ENCODE data around the gene SLC8A1. TPM values are rescaled to one million over a fixed set of nuclear protein-coding genes. Genes with fewer than 3 reads are reported as not detected.

SLC8A1 gene
- total and polyA plus RNA-seq, 2 donors (not counting 1 experiment from before 2014, with no cell fraction given) = 17.4 to 109 TPM

GRCh38 chr2:40178171-40178778, 273.6 kb downstream of the SLC8A1 start:
- Histone ChIP-seq H2AFZ (ENCODE audit: low read length) (no peak overlapping the region), H3K4me2 (ENCODE audit: extremely low read depth, insufficient read depth, low read length) (no peak overlapping the region), H3K27me3 (ENCODE audit: control insufficient read depth, insufficient read depth, low read length) (no peaks in the 10 kb centered on the region), H3K9me3 (ENCODE audit: control insufficient read depth, insufficient read depth, low read depth, low read length) (no peaks in the 10 kb centered on the region), H3K36me3 (ENCODE audit: control insufficient read depth, insufficient read depth, low read length) (no peaks in the 10 kb centered on the region), H3K4me3 (replicated peaks in 1 of 4; ENCODE audit: control extremely low read depth in 1 of 4, insufficient read depth in 1 of 4, low read depth in 3 of 4, low read length in 4 of 4) (no peak overlapping the region), H3K79me2 (ENCODE audit: control insufficient read depth, insufficient read depth, low read length) (no peaks in the 10 kb centered on the region), H4K20me1 (ENCODE audit: control insufficient read depth, extremely low read depth, insufficient read depth, low read length) (no peaks in the 10 kb centered on the region), H3K9ac (ENCODE audit: insufficient read depth, low read length) (no peak overlapping the region), H3K27ac (ENCODE audit: insufficient read depth, low read length) (no peak overlapping the region), H3K4me1 (ENCODE audit: control insufficient read depth, extremely low read depth, insufficient read depth, low read length) (peaks cover under 1% of the 10 kb centered on the region)
- no peak for DNase-seq (ENCODE audit: low read depth in 2 of 2)
- TF ChIP-seq EZH2 (IDR thresholded peaks at IDR 0.05; ENCODE audit: low read length, missing control alignments) = no peak
- no peak for TF ChIP-seq CTCF (conservative IDR thresholded peaks at IDR 0.05 in 1 of 2, IDR thresholded peaks at IDR 0.05 in 1 of 2; ENCODE audit: low read depth in 1 of 2, low read length in 2 of 2)

- Histone ChIP-seq H3K36me3 (ENCODE audit: control insufficient read depth, insufficient read depth, low read length) (no peaks in the 10 kb centered on the region), H3K4me3 (replicated peaks in 1 of 4; ENCODE audit: control extremely low read depth in 1 of 4, insufficient read depth in 1 of 4, low read depth in 3 of 4, low read length in 4 of 4) (no peak overlapping the region), H3K27ac (ENCODE audit: insufficient read depth, low read length) (no peak overlapping the region), H4K20me1 (ENCODE audit: control insufficient read depth, extremely low read depth, insufficient read depth, low read length) (no peaks in the 10 kb centered on the region), H3K4me1 (ENCODE audit: control insufficient read depth, extremely low read depth, insufficient read depth, low read length) (peaks cover 2% of the 10 kb centered on the region), H3K9me3 (ENCODE audit: control insufficient read depth, insufficient read depth, low read depth, low read length) (no peaks in the 10 kb centered on the region), H3K4me2 (ENCODE audit: extremely low read depth, insufficient read depth, low read length) (no peak overlapping the region), H3K9ac (ENCODE audit: insufficient read depth, low read length) (no peak overlapping the region), H3K27me3 (ENCODE audit: control insufficient read depth, insufficient read depth, low read length) (no peaks in the 10 kb centered on the region), H3K79me2 (ENCODE audit: control insufficient read depth, insufficient read depth, low read length) (no peaks in the 10 kb centered on the region), H2AFZ (ENCODE audit: low read length) (no peak overlapping the region)
- TF ChIP-seq EZH2 (IDR thresholded peaks at IDR 0.05; ENCODE audit: low read length, missing control alignments) = no peak
- no peak for TF ChIP-seq CTCF (conservative IDR thresholded peaks at IDR 0.05 in 1 of 2, IDR thresholded peaks at IDR 0.05 in 1 of 2; ENCODE audit: low read depth in 1 of 2, low read length in 2 of 2)
- no peak for DNase-seq (ENCODE audit: low read depth in 2 of 2)
These were observed 274.5 kb downstream of the SLC8A1 start for GRCh38 chr2:40177366-40177765.

GRCh38 chr2:40173276-40173675, 278.6 kb downstream of the SLC8A1 start:
- no peak overlapping the region for H3K4me3 ChIP-seq (replicated peaks in 1 of 4; ENCODE audit: control extremely low read depth in 1 of 4, insufficient read depth in 1 of 4, low read depth in 3 of 4, low read length in 4 of 4)
- H3K9me3 ChIP-seq (ENCODE audit: control insufficient read depth, insufficient read depth, low read depth, low read length) = no peaks in the 10 kb centered on the region
- H3K9ac ChIP-seq (ENCODE audit: insufficient read depth, low read length) = no peak overlapping the region
- H3K36me3 ChIP-seq (ENCODE audit: control insufficient read depth, insufficient read depth, low read length) = no peaks in the 10 kb centered on the region
- H4K20me1 ChIP-seq (ENCODE audit: control insufficient read depth, extremely low read depth, insufficient read depth, low read length) = no peaks in the 10 kb centered on the region
- no peaks in the 10 kb centered on the region for H3K27me3 ChIP-seq (ENCODE audit: control insufficient read depth, insufficient read depth, low read length)
- peak in 1 of 2 donors; percentile 24 for DNase-seq (ENCODE audit: low read depth in 2 of 2)
- TF ChIP-seq CTCF (conservative IDR thresholded peaks at IDR 0.05 in 1 of 2, IDR thresholded peaks at IDR 0.05 in 1 of 2; ENCODE audit: low read depth in 1 of 2, low read length in 2 of 2) (no peak), EZH2 (IDR thresholded peaks at IDR 0.05; ENCODE audit: low read length, missing control alignments) (no peak)
- no peak overlapping the region for H3K27ac ChIP-seq (ENCODE audit: insufficient read depth, low read length)
- no peak overlapping the region for H2AFZ ChIP-seq (ENCODE audit: low read length)
- no peak overlapping the region for H3K4me2 ChIP-seq (ENCODE audit: extremely low read depth, insufficient read depth, low read length)
- no peaks in the 10 kb centered on the region for H3K79me2 ChIP-seq (ENCODE audit: control insufficient read depth, insufficient read depth, low read length)
- H3K4me1 ChIP-seq (ENCODE audit: control insufficient read depth, extremely low read depth, insufficient read depth, low read length) = peaks cover 2% of the 10 kb centered on the region
